ENCODE measurements around the gene CTPS1. TPM values are rescaled to one million over a fixed set of nuclear protein-coding genes. Genes with fewer than 3 reads are reported as not detected.

The CTPS1 gene
- polyA plus RNA-seq, 1 donor from 2014 or later = 76.1 TPM

- H3K4me3 ChIP-seq (ENCODE audit: low read length) = no peak overlapping the region
- H3K79me2 ChIP-seq (replicated peaks; ENCODE audit: insufficient read depth, low read length) = peaks cover 20% of the 10 kb centered on the region
- no peak overlapping the region for H3K27ac ChIP-seq (ENCODE audit: low read length)
- H4K20me1 ChIP-seq (ENCODE audit: insufficient read depth) = no peaks in the 10 kb centered on the region
- peaks cover 13% of the 10 kb centered on the region for H3K36me3 ChIP-seq (ENCODE audit: insufficient read depth, low read length)
- no peaks in the 10 kb centered on the region for H3K9me3 ChIP-seq (ENCODE audit: low read length)
- H3K9me2 ChIP-seq (ENCODE audit: insufficient read depth, low read length) = no peaks in the 10 kb centered on the region
- no peak overlapping the region for H3K4me2 ChIP-seq (ENCODE audit: low read length)
- no peak overlapping the region for H3K9ac ChIP-seq (ENCODE audit: low read length)
- no peak for TF ChIP-seq POLR2AphosphoS5 (IDR thresholded peaks at IDR 0.05)
- TF ChIP-seq EZH2 (IDR thresholded peaks at IDR 0.05; ENCODE audit: borderline replicate concordance, insufficient read depth, low read length, poor library complexity, severe bottlenecking) = no peak
- TF ChIP-seq SMC3 (conservative IDR thresholded peaks at IDR 0.05; ENCODE audit: poor library complexity) = no peak
- TF ChIP-seq MXI1 (conservative IDR thresholded peaks at IDR 0.05; ENCODE audit: poor library complexity, severe bottlenecking) = no peak
- no peak for TF ChIP-seq CTCF (IDR thresholded peaks at IDR 0.05; ENCODE audit: poor library complexity, severe bottlenecking)
- TF ChIP-seq REST (IDR thresholded peaks at IDR 0.05; ENCODE audit: borderline replicate concordance) = no peak
- no peak for TF ChIP-seq RAD21 (conservative IDR thresholded peaks at IDR 0.05)
- no peak for TF ChIP-seq TAF1 (IDR thresholded peaks at IDR 0.05; ENCODE audit: low read depth)
- TF ChIP-seq EP300 (conservative IDR thresholded peaks at IDR 0.05; ENCODE audit: poor library complexity, severe bottlenecking) = no peak
- no peak overlapping the region for H2AFZ ChIP-seq (ENCODE audit: low read depth, low read length)
- H3K27me3 ChIP-seq (ENCODE audit: insufficient read depth, low read depth, low read length) = no peaks in the 10 kb centered on the region
- no peaks in the 10 kb centered on the region for H3F3A ChIP-seq (ENCODE audit: insufficient read depth, low read length, poor library complexity, severe bottlenecking)
These were observed 6.9 kb downstream of the CTPS1 start for GRCh38 chr1:40986328-40986783.

GRCh38 chr1:40986956-40987355, 7.5 kb downstream of the CTPS1 start:
- no peaks in the 10 kb centered on the region for H3K9me3 ChIP-seq (ENCODE audit: low read length)
- H3K9me2 ChIP-seq (ENCODE audit: insufficient read depth, low read length) = no peaks in the 10 kb centered on the region
- H4K20me1 ChIP-seq (ENCODE audit: insufficient read depth) = no peaks in the 10 kb centered on the region
- no peaks in the 10 kb centered on the region for H3F3A ChIP-seq (ENCODE audit: insufficient read depth, low read length, poor library complexity, severe bottlenecking)
- no peak for TF ChIP-seq POLR2AphosphoS5 (IDR thresholded peaks at IDR 0.05)
- TF ChIP-seq REST (IDR thresholded peaks at IDR 0.05; ENCODE audit: borderline replicate concordance) = no peak
- TF ChIP-seq MXI1 (conservative IDR thresholded peaks at IDR 0.05; ENCODE audit: poor library complexity, severe bottlenecking) = no peak
- TF ChIP-seq CTCF (IDR thresholded peaks at IDR 0.05; ENCODE audit: poor library complexity, severe bottlenecking) = no peak
- no peak for TF ChIP-seq SMC3 (conservative IDR thresholded peaks at IDR 0.05; ENCODE audit: poor library complexity)
- TF ChIP-seq TAF1 (IDR thresholded peaks at IDR 0.05; ENCODE audit: low read depth) = no peak
- TF ChIP-seq RAD21 (conservative IDR thresholded peaks at IDR 0.05) = no peak
- no peak for TF ChIP-seq EZH2 (IDR thresholded peaks at IDR 0.05; ENCODE audit: borderline replicate concordance, insufficient read depth, low read length, poor library complexity, severe bottlenecking)
- TF ChIP-seq EP300 (conservative IDR thresholded peaks at IDR 0.05; ENCODE audit: poor library complexity, severe bottlenecking) = no peak
- peaks cover 13% of the 10 kb centered on the region for H3K36me3 ChIP-seq (ENCODE audit: insufficient read depth, low read length)
- H2AFZ ChIP-seq (ENCODE audit: low read depth, low read length) = no peak overlapping the region
- no peak overlapping the region for H3K9ac ChIP-seq (ENCODE audit: low read length)
- no peaks in the 10 kb centered on the region for H3K27me3 ChIP-seq (ENCODE audit: insufficient read depth, low read depth, low read length)
- peaks cover 15% of the 10 kb centered on the region for H3K79me2 ChIP-seq (replicated peaks; ENCODE audit: insufficient read depth, low read length)
- no peak overlapping the region for H3K4me2 ChIP-seq (ENCODE audit: low read length)
- no peak overlapping the region for H3K27ac ChIP-seq (ENCODE audit: low read length)
- H3K4me3 ChIP-seq (ENCODE audit: low read length) = no peak overlapping the region
